HCT116 (cell line): ENCODE measurements around the gene SLC9A9. TPM values are rescaled to one million over a fixed set of nuclear protein-coding genes. Genes with fewer than 3 reads are reported as not detected.

Source experiments
- ATAC-seq: fragments of 200-7000 bp; cut with Tn5 transposase; 2 replicates; pipeline ENCODE4 v1.9.1; 2020; ENCODE audit warnings: mild to moderate bottlenecking, moderate library complexity
- BruUV-seq: library from RNA; stranded (reverse); fragments of 400-500 nt; replicated peaks from 2 replicates; lab custom pipeline; 2021; lab: Mats Ljungman, UMichigan
- CTCF ChIA-PET: fragments of 300-600 bp; sonication (Branson Sonifier 250); formaldehyde crosslinking; loops from one replicate; lab custom pipeline; 2021; ENCODE audit warnings: antibody characterized with exemption; lab: Charles Lee
- POLR2A ChIA-PET: fragments of 300-600, 350-600 bp; sonication (Branson Sonifier 250); formaldehyde crosslinking; loops from one replicate; lab custom pipeline; 2021; ENCODE audit warnings: antibody characterized with exemption; lab: Charles Lee
- RAD21 ChIA-PET, 2 experiments: fragments of 300-600 bp; sonication (Branson Sonifier 250); formaldehyde crosslinking; loops; one replicate each; lab custom pipeline; 2023; ENCODE audit warnings: low total read pairs in 2 of 2; ENCODE audit not compliant: uncharacterized antibody in 2 of 2, unreplicated experiment in 2 of 2, low non-redundant PET in 1 of 2; lab: Charles Lee
- DNase-seq: peaks from one replicate; pipeline ENCODE4 v3.0.0-alpha.2; 2010; ENCODE audit warnings: low read depth, low spot score
- H2AFZ ChIP-seq: fragments of 200-600 bp; shearing (Covaris generic), sonication (generic); 2 replicates; pipeline ENCODE4 v1.6.1; 2017; ENCODE audit warnings: low read depth, mixed run types, mixed read lengths, antibody characterized with exemption, low read length; ENCODE audit not compliant: poor library complexity, severe bottlenecking
- H3K27ac ChIP-seq: 2 replicates; pipeline ENCODE4 v1.5.1; 2012; ENCODE audit warnings: low read depth, low read length
- H3K27me3 ChIP-seq: fragments of 200-600 bp; sonication (generic); 2 replicates; pipeline ENCODE4 v1.6.1; 2016; ENCODE audit warnings: mixed run types, low read length, mixed read lengths; ENCODE audit not compliant: insufficient read depth
- H3K36me3 ChIP-seq, 2 experiments: fragments of 200-500 bp in 1 of 2; fragments of 200-600 bp in 1 of 2; sonication (Bioruptor generic) in 1 of 2; sonication (generic) in 1 of 2; 2 replicates each; pipeline versions ENCODE4 v1.5.1 to v1.6.1; 2014 to 2016; ENCODE audit warnings: low read length in 2 of 2, inconsistent platforms in 1 of 2, mixed read lengths in 1 of 2, mixed run types in 1 of 2; ENCODE audit not compliant: insufficient read depth in 2 of 2, control insufficient read depth in 1 of 2
- H3K4me1 ChIP-seq, 2 experiments: fragments of 200-600 bp in 1 of 2; sonication (generic) in 1 of 2; 2 replicates each; pipeline versions ENCODE4 v1.5.1 to v1.6.1; 2012 to 2017; ENCODE audit warnings: low read length in 2 of 2, inconsistent platforms in 1 of 2, mild to moderate bottlenecking in 1 of 2, mixed read lengths in 1 of 2, mixed run types in 1 of 2, moderate library complexity in 1 of 2; ENCODE audit not compliant: insufficient read depth in 2 of 2, control insufficient read depth in 1 of 2
- H3K4me2 ChIP-seq: fragments of 200-600 bp; sonication (generic); 2 replicates; pipeline ENCODE4 v1.6.1; 2017; ENCODE audit warnings: mixed run types, low read length, mixed read lengths
- H3K4me3 ChIP-seq, 2 experiments: fragments of 200-600 bp in 1 of 2; sonication (generic) in 1 of 2; replicated peaks in 1 of 2; 2 replicates each; pipeline ENCODE4 v1.5.1; 2011 to 2016; ENCODE audit warnings: low read length in 2 of 2, control low read depth in 1 of 2, low read depth in 1 of 2, mild to moderate bottlenecking in 1 of 2, mixed read lengths in 1 of 2, mixed run types in 1 of 2
- H3K79me2 ChIP-seq: fragments of 200-600 bp; sonication (generic); 2 replicates; pipeline ENCODE4 v1.6.1; 2017; ENCODE audit warnings: mild to moderate bottlenecking, mixed run types, low read length, moderate library complexity, mixed read lengths; ENCODE audit not compliant: insufficient read depth
- H3K9ac ChIP-seq: fragments of 200-600 bp; sonication (generic); 2 replicates; pipeline ENCODE4 v1.6.1; 2016; ENCODE audit warnings: low read length, mixed read lengths
- H3K9me2 ChIP-seq: fragments of 200-600 bp; sonication (generic), shearing (Covaris generic); 2 replicates; pipeline ENCODE4 v1.6.1; 2017; ENCODE audit warnings: mixed run types, mild to moderate bottlenecking, moderate library complexity; ENCODE audit not compliant: insufficient read depth
- H3K9me3 ChIP-seq, 2 experiments: fragments of 200-500 bp in 1 of 2; fragments of 200-600 bp in 1 of 2; sonication (Bioruptor generic) in 1 of 2; sonication (generic) in 1 of 2; 2 replicates each; pipeline ENCODE4 v1.6.1; 2014 to 2017; ENCODE audit warnings: low read length in 2 of 2, mixed read lengths in 2 of 2, inconsistent platforms in 1 of 2, low read depth in 1 of 2, mild to moderate bottlenecking in 1 of 2, mixed run types in 1 of 2, moderate library complexity in 1 of 2; ENCODE audit not compliant: control insufficient read depth in 1 of 2, insufficient read depth in 1 of 2
- H4K20me1 ChIP-seq: fragments of 200-600 bp; sonication (generic), shearing (Covaris generic); 2 replicates; pipeline ENCODE4 v1.6.1; 2017; ENCODE audit warnings: mixed run types, mild to moderate bottlenecking, moderate library complexity; ENCODE audit not compliant: insufficient read depth
- CBX3 ChIP-seq: IDR thresholded peaks from 2 replicates; pipeline ENCODE4 v1.6.1; 2012; ENCODE audit warnings: low read depth
- EZH2phosphoT487 ChIP-seq: fragments of 200-600 bp; IDR thresholded peaks from 2 replicates; pipeline ENCODE4 v1.6.1; 2018; ENCODE audit warnings: antibody characterized with exemption, borderline replicate concordance
- SP1 ChIP-seq: IDR thresholded peaks from 2 replicates; pipeline ENCODE4 v1.6.1; 2012; ENCODE audit warnings: low read depth
- SRF ChIP-seq: IDR thresholded peaks from 2 replicates; pipeline ENCODE4 v1.6.1; 2012; ENCODE audit warnings: low read depth
- YY1 ChIP-seq: IDR thresholded peaks from 2 replicates; pipeline ENCODE4 v1.6.1; 2011; ENCODE audit warnings: low read length, low read depth, moderate library complexity, mild to moderate bottlenecking; ENCODE audit not compliant: insufficient replicate concordance; ENCODE audit errors: extremely low read depth
- intact Hi-C: fragments of 100-400 bp; cut with micrococcal nuclease; formaldehyde crosslinking; loops from 2 replicates; pipeline ENCODE4 v1.10.0; 2022
- total RNA-seq: library from RNA; stranded (reverse); gene quantifications from one replicate; pipeline ENCODE4 v1.2.1, GENCODE V29; 2021; ENCODE audit not compliant: unreplicated experiment
- TF ChIP-seq, protein P1 (sequence below): IDR thresholded peaks from 2 replicates; pipeline ENCODE4 v1.6.1; 2012; ENCODE audit warnings: low read depth

SLC9A9 gene
- total RNA-seq, 1 experiment from 2014 or later: 0.20 TPM

DNA sequence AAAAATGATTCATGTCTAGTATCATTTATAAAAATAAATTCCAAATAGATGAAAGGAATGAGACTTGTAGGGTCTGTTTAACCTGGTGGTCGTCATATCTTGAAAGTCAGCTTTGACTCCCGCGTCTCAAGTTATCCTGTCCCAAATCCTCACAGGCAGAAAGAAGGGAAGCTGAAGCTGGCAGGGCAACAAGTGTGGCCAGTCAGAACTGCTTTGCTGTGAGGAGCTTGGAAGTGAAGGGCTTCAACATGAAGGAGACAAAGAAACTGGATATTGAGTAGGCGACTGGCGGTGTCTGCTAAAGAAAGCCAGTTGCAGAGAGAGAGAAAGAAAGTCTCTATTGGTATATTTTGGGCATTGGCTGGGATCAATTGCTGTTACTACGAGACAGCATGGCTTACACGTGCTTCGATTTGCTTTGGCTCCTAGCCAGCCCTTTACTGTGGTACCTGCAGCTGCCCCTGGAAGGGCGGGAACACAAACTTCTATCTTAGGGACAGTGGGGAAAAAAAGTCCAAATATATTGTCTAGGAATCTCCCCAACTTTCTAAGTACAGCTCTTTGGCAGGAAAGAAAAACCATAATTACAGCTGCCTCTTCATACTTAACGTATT is 621.5 kb downstream of the SLC9A9 start:
- H3K27me3 ChIP-seq: no peaks in the 10 kb centered on the region
- BruUV-seq: no TSS peak
- TF ChIP-seq EZH2phosphoT487 (no peak), CBX3 (no peak), SP1 (no peak), SRF (no peak), YY1 (no peak)
- TF ChIP-seq, protein P1, sequence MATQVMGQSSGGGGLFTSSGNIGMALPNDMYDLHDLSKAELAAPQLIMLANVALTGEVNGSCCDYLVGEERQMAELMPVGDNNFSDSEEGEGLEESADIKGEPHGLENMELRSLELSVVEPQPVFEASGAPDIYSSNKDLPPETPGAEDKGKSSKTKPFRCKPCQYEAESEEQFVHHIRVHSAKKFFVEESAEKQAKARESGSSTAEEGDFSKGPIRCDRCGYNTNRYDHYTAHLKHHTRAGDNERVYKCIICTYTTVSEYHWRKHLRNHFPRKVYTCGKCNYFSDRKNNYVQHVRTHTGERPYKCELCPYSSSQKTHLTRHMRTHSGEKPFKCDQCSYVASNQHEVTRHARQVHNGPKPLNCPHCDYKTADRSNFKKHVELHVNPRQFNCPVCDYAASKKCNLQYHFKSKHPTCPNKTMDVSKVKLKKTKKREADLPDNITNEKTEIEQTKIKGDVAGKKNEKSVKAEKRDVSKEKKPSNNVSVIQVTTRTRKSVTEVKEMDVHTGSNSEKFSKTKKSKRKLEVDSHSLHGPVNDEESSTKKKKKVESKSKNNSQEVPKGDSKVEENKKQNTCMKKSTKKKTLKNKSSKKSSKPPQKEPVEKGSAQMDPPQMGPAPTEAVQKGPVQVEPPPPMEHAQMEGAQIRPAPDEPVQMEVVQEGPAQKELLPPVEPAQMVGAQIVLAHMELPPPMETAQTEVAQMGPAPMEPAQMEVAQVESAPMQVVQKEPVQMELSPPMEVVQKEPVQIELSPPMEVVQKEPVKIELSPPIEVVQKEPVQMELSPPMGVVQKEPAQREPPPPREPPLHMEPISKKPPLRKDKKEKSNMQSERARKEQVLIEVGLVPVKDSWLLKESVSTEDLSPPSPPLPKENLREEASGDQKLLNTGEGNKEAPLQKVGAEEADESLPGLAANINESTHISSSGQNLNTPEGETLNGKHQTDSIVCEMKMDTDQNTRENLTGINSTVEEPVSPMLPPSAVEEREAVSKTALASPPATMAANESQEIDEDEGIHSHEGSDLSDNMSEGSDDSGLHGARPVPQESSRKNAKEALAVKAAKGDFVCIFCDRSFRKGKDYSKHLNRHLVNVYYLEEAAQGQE: no peak
- no peak overlapping the region for H3K9ac ChIP-seq
- no peaks in the 10 kb centered on the region for H3K4me1 ChIP-seq
- POLR2A ChIA-PET: no interaction called here
- H3K4me2 ChIP-seq: no peak overlapping the region
- no peaks in the 10 kb centered on the region for H3K79me2 ChIP-seq
- no peak overlapping the region for H3K27ac ChIP-seq
- DNase-seq (no peak), ATAC-seq (no peak)
- intact Hi-C loops: no loop called here
- no peak overlapping the region for H2AFZ ChIP-seq
- RAD21 ChIA-PET: no interaction called here
- H3K36me3 ChIP-seq: no peaks in the 10 kb centered on the region
- H3K4me3 ChIP-seq: no peak overlapping the region
- H3K9me2 ChIP-seq: no peaks in the 10 kb centered on the region
- CTCF ChIA-PET: no interaction called here
- no peaks in the 10 kb centered on the region for H3K9me3 ChIP-seq
- H4K20me1 ChIP-seq: no peaks in the 10 kb centered on the region
